ENCODE data around the gene FBXO33. TPM values are rescaled to one million over a fixed set of nuclear protein-coding genes. Genes with fewer than 3 reads are reported as not detected.

FBXO33 gene
- total RNA-seq, 1 donor from 2014 or later: 9.4 TPM

GRCh38 chr14:39367387-39367751 lies 64.9 kb downstream of the FBXO33 start:
- TF ChIP-seq, protein P1, sequence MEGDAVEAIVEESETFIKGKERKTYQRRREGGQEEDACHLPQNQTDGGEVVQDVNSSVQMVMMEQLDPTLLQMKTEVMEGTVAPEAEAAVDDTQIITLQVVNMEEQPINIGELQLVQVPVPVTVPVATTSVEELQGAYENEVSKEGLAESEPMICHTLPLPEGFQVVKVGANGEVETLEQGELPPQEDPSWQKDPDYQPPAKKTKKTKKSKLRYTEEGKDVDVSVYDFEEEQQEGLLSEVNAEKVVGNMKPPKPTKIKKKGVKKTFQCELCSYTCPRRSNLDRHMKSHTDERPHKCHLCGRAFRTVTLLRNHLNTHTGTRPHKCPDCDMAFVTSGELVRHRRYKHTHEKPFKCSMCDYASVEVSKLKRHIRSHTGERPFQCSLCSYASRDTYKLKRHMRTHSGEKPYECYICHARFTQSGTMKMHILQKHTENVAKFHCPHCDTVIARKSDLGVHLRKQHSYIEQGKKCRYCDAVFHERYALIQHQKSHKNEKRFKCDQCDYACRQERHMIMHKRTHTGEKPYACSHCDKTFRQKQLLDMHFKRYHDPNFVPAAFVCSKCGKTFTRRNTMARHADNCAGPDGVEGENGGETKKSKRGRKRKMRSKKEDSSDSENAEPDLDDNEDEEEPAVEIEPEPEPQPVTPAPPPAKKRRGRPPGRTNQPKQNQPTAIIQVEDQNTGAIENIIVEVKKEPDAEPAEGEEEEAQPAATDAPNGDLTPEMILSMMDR (IDR thresholded peaks at IDR 0.05; ENCODE audit: insufficient read depth, low read depth, low read length): no peak
- TF ChIP-seq EZH2 (IDR thresholded peaks at IDR 0.05; ENCODE audit: insufficient read depth, low read length): no peak
- Histone ChIP-seq H3K4me3 (ENCODE audit: insufficient read depth, low read depth, low read length) (no peak overlapping the region), H3K9ac (ENCODE audit: low read length) (no peak overlapping the region), H4K20me1 (ENCODE audit: insufficient read depth, low read length) (peaks cover 32% of the 10 kb centered on the region), H3K4me2 (ENCODE audit: low read length) (no peak overlapping the region), H3K9me3 (ENCODE audit: insufficient read depth, low read depth, low read length) (no peaks in the 10 kb centered on the region), H3K36me3 (ENCODE audit: insufficient read depth, low read length) (no peaks in the 10 kb centered on the region), H3K27ac (ENCODE audit: low read depth, low read length) (no peak overlapping the region), H3K27me3 (ENCODE audit: insufficient read depth, low read length) (no peaks in the 10 kb centered on the region), H3K4me1 (ENCODE audit: insufficient read depth, low read length) (peaks cover 3% of the 10 kb centered on the region), H3K79me2 (ENCODE audit: insufficient read depth, low read length) (peaks cover 23% of the 10 kb centered on the region), H2AFZ (ENCODE audit: low read depth, low read length) (no peak overlapping the region)
- Mint-ChIP-seq H3K27me3 (ENCODE audit: low read depth, unreplicated experiment) (no peaks in the 10 kb centered on the region), H3K9me3 (ENCODE audit: unreplicated experiment) (peaks cover 8% of the 10 kb centered on the region), H3K36me3 (ENCODE audit: low read depth, unreplicated experiment) (peaks cover 19% of the 10 kb centered on the region), H3K4me1 (ENCODE audit: low read depth, unreplicated experiment) (peaks cover 19% of the 10 kb centered on the region), H3K4me3 (ENCODE audit: unreplicated experiment) (no peak overlapping the region), H3K27ac (ENCODE audit: unreplicated experiment) (peak overlapping the region; percentile 60)
- FAIRE-seq: no peak
- DNase-seq (ENCODE audit: low read depth): no peak

- H3K79me2 ChIP-seq (ENCODE audit: insufficient read depth, low read length): peaks cover 23% of the 10 kb centered on the region
- FAIRE-seq (no peak), DNase-seq (ENCODE audit: low read depth) (no peak)
- H3K27ac ChIP-seq (ENCODE audit: low read depth, low read length): no peak overlapping the region
- peaks cover 8% of the 10 kb centered on the region for H3K9me3 Mint-ChIP-seq (ENCODE audit: unreplicated experiment)
- no peaks in the 10 kb centered on the region for H3K9me3 ChIP-seq (ENCODE audit: insufficient read depth, low read depth, low read length)
- no peaks in the 10 kb centered on the region for H3K27me3 Mint-ChIP-seq (ENCODE audit: low read depth, unreplicated experiment)
- no peak overlapping the region for H3K4me2 ChIP-seq (ENCODE audit: low read length)
- H3K4me3 ChIP-seq (ENCODE audit: insufficient read depth, low read depth, low read length): no peak overlapping the region
- H3K36me3 Mint-ChIP-seq (ENCODE audit: low read depth, unreplicated experiment): peaks cover 19% of the 10 kb centered on the region
- H3K36me3 ChIP-seq (ENCODE audit: insufficient read depth, low read length): no peaks in the 10 kb centered on the region
- TF ChIP-seq, protein P1 (IDR thresholded peaks at IDR 0.05; ENCODE audit: insufficient read depth, low read depth, low read length): no peak
- no peak for TF ChIP-seq EZH2 (IDR thresholded peaks at IDR 0.05; ENCODE audit: insufficient read depth, low read length)
- H3K4me3 Mint-ChIP-seq (ENCODE audit: unreplicated experiment): no peak overlapping the region
- peaks cover 19% of the 10 kb centered on the region for H3K4me1 Mint-ChIP-seq (ENCODE audit: low read depth, unreplicated experiment)
- H3K27me3 ChIP-seq (ENCODE audit: insufficient read depth, low read length): no peaks in the 10 kb centered on the region
- H4K20me1 ChIP-seq (ENCODE audit: insufficient read depth, low read length): peaks cover 33% of the 10 kb centered on the region
- peaks cover 3% of the 10 kb centered on the region for H3K4me1 ChIP-seq (ENCODE audit: insufficient read depth, low read length)
- no peak overlapping the region for H3K27ac Mint-ChIP-seq (ENCODE audit: unreplicated experiment)
- no peak overlapping the region for H2AFZ ChIP-seq (ENCODE audit: low read depth, low read length)
- H3K9ac ChIP-seq (ENCODE audit: low read length): no peak overlapping the region
Measured at GRCh38 chr14:39366460-39367386, 65.5 kb downstream of the FBXO33 start.

DNA sequence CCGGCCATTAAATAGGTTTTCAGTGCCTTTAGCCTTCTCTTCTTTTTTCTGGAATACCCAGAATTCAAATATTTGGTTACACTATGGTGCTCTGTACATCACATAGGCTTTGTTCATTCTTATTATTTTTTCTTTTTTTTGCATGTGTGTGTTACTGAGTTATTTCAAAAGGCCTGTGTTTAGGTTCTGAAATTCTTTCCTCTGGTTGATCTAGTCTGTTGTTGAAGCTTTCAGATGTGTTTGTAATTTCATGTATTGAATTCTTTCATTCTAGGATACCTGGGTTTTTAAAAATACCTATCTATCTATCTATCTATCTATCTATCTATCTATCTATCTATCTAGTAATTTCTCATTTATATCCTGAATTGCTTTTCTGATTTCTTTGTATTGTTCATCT lies 66.9 kb downstream of the FBXO33 start:
- no peak overlapping the region for H2AFZ ChIP-seq (ENCODE audit: low read depth, low read length)
- TF ChIP-seq, protein P1 (IDR thresholded peaks at IDR 0.05; ENCODE audit: insufficient read depth, low read depth, low read length): no peak
- TF ChIP-seq EZH2 (IDR thresholded peaks at IDR 0.05; ENCODE audit: insufficient read depth, low read length): no peak
- no peak overlapping the region for H3K4me2 ChIP-seq (ENCODE audit: low read length)
- no peaks in the 10 kb centered on the region for H3K9me3 ChIP-seq (ENCODE audit: insufficient read depth, low read depth, low read length)
- no peak for FAIRE-seq
- no peak overlapping the region for H3K9ac ChIP-seq (ENCODE audit: low read length)
- no peaks in the 10 kb centered on the region for H3K36me3 ChIP-seq (ENCODE audit: insufficient read depth, low read length)
- Mint-ChIP-seq H3K27me3 (ENCODE audit: low read depth, unreplicated experiment) (no peaks in the 10 kb centered on the region), H3K4me3 (ENCODE audit: unreplicated experiment) (no peak overlapping the region), H3K4me1 (ENCODE audit: low read depth, unreplicated experiment) (peaks cover 19% of the 10 kb centered on the region), H3K27ac (ENCODE audit: unreplicated experiment) (no peak overlapping the region), H3K9me3 (ENCODE audit: unreplicated experiment) (peaks cover 11% of the 10 kb centered on the region), H3K36me3 (ENCODE audit: low read depth, unreplicated experiment) (peaks cover 17% of the 10 kb centered on the region)
- peaks cover 33% of the 10 kb centered on the region for H4K20me1 ChIP-seq (ENCODE audit: insufficient read depth, low read length)
- H3K4me3 ChIP-seq (ENCODE audit: insufficient read depth, low read depth, low read length): no peak overlapping the region
- no peaks in the 10 kb centered on the region for H3K27me3 ChIP-seq (ENCODE audit: insufficient read depth, low read length)
- H3K79me2 ChIP-seq (ENCODE audit: insufficient read depth, low read length): peaks cover 23% of the 10 kb centered on the region
- no peak for DNase-seq (ENCODE audit: low read depth)
- H3K27ac ChIP-seq (ENCODE audit: low read depth, low read length): no peak overlapping the region
- peaks cover 3% of the 10 kb centered on the region for H3K4me1 ChIP-seq (ENCODE audit: insufficient read depth, low read length)

Measured in astrocyte (in vitro differentiated cells and primary cell).